ENCODE measurements around the gene SCGN. TPM values are rescaled to one million over a fixed set of nuclear protein-coding genes. Genes with fewer than 3 reads are reported as not detected.

SCGN gene
- total RNA-seq, 1 experiment from 2014 or later = not detected

- H3K27me3 ChIP-seq (ENCODE audit: control insufficient read depth, insufficient read depth, low read length) = peaks cover 2% of the 10 kb centered on the region; the same call in 1 of the 2 replicates
- BruUV-seq (replicated peaks) = no TSS peak
- H3K36me3 ChIP-seq (ENCODE audit: control insufficient read depth, insufficient read depth, low read length) = no peaks in the 10 kb centered on the region
- ATAC-seq (no peak), DNase-seq (ENCODE audit: low read depth, low spot score) (no peak)
- in situ Hi-C loops (cut with HindIII; ENCODE audit: low pct_unique_long_range_greater_than_20kb, low sequenced_read_pairs) (no loop called here), intact Hi-C loops (cut with micrococcal nuclease; ENCODE audit: unreplicated experiment) (no loop called here)
- TF ChIP-seq REST (IDR thresholded peaks at IDR 0.05; ENCODE audit: insufficient read depth in 1 of 2, low read depth in 2 of 2, low read length in 1 of 2) = no peak
- no peak for TF ChIP-seq SIN3A (IDR thresholded peaks at IDR 0.05; ENCODE audit: borderline replicate concordance, insufficient read depth, low read depth, low read length)
- no peak for TF ChIP-seq CTCF (IDR thresholded peaks at IDR 0.05)
- no peak for TF ChIP-seq TCF7L2 (IDR thresholded peaks at IDR 0.05; ENCODE audit: low read depth, low read length)
- TF ChIP-seq POLR2AphosphoS5 (IDR thresholded peaks at IDR 0.05; ENCODE audit: low read depth, low read length) = no peak
- H3K9me3 ChIP-seq (ENCODE audit: control insufficient read depth, insufficient read depth, low read depth, low read length) = no peaks in the 10 kb centered on the region
- no peak overlapping the region for H3K27ac ChIP-seq (ENCODE audit: low read length)
- POLR2A ChIA-PET = no interaction called here
- no peak overlapping the region for H3K4me3 ChIP-seq (ENCODE audit: low read depth in 2 of 2, low read length in 2 of 2)
- CTCF ChIA-PET = no interaction called here
- H3K4me1 ChIP-seq (ENCODE audit: control insufficient read depth, insufficient read depth, low read length) = no peaks in the 10 kb centered on the region
Observed at GRCh38 chr6:25615471-25615870, 36.5 kb upstream of the SCGN start.

GRCh38 chr6:25617997-25618396, 34.0 kb upstream of the SCGN start:
- no TSS peak for BruUV-seq (replicated peaks)
- in situ Hi-C loops (cut with HindIII; ENCODE audit: low pct_unique_long_range_greater_than_20kb, low sequenced_read_pairs) = no loop called here

More at GRCh38 chr6:25617997-25618396, 34.0 kb upstream of the SCGN start:
- intact Hi-C loops (cut with micrococcal nuclease; ENCODE audit: unreplicated experiment) = no loop called here
- Histone ChIP-seq H3K27me3 (ENCODE audit: control insufficient read depth, insufficient read depth, low read length) (peaks cover 2% of the 10 kb centered on the region; the same call in 1 of the 2 replicates), H3K4me3 (ENCODE audit: low read depth in 2 of 2, low read length in 2 of 2) (no peak overlapping the region), H3K36me3 (ENCODE audit: control insufficient read depth, insufficient read depth, low read length) (no peaks in the 10 kb centered on the region), H3K27ac (ENCODE audit: low read length) (no peak overlapping the region), H3K4me1 (ENCODE audit: control insufficient read depth, insufficient read depth, low read length) (no peaks in the 10 kb centered on the region), H3K9me3 (ENCODE audit: control insufficient read depth, insufficient read depth, low read depth, low read length) (no peaks in the 10 kb centered on the region)
- CTCF ChIA-PET = no interaction called here
- TF ChIP-seq REST (IDR thresholded peaks at IDR 0.05; ENCODE audit: insufficient read depth in 1 of 2, low read depth in 2 of 2, low read length in 1 of 2) (no peak), CTCF (IDR thresholded peaks at IDR 0.05) (no peak), SIN3A (IDR thresholded peaks at IDR 0.05; ENCODE audit: borderline replicate concordance, insufficient read depth, low read depth, low read length) (no peak), POLR2AphosphoS5 (IDR thresholded peaks at IDR 0.05; ENCODE audit: low read depth, low read length) (no peak), TCF7L2 (IDR thresholded peaks at IDR 0.05; ENCODE audit: low read depth, low read length) (no peak)
- POLR2A ChIA-PET = no interaction called here
- no peak for DNase-seq (ENCODE audit: low read depth, low spot score)
- no peak for ATAC-seq
